HG03520 (cell line): ENCODE results near the gene ABCC5.

Experiments used
- ATAC-seq: cut with Tn5 transposase; IDR thresholded peaks from one replicate; pipeline ENCODE4 v1.9.1; 2021; ENCODE audit warnings: mild to moderate bottlenecking, moderate library complexity; ENCODE audit not compliant: unreplicated experiment

The ABCC5 gene

GRCh38 chr3:183981990-183982644 is 35.6 kb downstream of the ABCC5 start:
- ATAC-seq: no peak

- ATAC-seq: no peak
These were observed 37.3 kb downstream of the ABCC5 start for GRCh38 chr3:183980403-183980802.

DNA sequence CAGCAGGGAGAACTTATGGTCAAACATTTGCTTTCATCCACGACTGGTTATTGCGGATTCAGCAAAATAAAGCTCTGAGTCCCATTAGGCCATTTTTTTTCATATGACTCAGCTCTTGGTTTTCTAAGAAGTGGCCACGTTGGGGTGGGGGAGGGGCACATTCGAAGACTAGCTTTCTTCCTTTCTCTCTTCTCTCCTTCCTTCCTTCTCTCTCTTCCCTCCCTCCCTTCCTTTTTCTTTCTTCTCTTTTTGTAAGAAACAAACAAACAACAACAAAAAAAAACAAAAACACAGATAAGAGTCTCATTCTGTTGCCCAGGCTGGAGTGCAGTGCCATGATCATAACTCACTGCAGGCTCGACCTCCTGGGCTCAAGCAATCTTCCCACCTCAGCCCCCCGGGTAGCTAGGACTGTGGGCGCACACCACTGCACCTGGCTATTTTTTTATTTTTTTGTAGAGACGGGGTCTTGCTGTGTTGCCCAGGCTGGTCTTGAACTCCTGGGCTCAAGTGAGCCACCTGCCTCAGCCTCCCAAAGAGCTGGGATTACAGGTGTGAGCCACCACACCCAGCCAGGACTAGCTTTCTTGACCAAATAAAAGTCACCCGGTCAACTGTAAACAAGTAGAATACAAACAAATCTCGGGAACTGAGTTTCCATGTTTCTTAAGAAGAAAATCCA is 41.6 kb downstream of the ABCC5 start:
- ATAC-seq: no peak

GRCh38 chr3:183968666-183969245 is 48.9 kb downstream of the ABCC5 start:
- ATAC-seq: no peak

DNA sequence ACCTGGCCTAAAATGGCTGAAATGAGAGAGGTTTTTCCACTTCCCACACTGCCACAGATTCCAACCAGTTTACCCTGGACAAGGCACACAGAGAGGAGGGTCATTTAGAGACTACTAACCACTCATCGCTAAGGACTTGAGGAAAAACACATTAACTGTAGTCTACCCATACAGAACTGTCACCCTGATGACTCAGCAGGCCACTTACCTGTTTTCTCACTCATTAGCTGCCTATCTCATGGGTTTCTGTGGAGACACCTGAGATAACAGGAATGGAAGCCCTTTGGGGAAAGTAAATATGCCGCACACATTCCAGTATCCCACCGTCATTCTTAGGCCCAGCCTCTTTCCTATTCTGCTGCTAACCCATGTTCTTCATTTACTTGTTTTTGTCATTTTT is 50.0 kb downstream of the ABCC5 start:
- ATAC-seq: no peak

DNA sequence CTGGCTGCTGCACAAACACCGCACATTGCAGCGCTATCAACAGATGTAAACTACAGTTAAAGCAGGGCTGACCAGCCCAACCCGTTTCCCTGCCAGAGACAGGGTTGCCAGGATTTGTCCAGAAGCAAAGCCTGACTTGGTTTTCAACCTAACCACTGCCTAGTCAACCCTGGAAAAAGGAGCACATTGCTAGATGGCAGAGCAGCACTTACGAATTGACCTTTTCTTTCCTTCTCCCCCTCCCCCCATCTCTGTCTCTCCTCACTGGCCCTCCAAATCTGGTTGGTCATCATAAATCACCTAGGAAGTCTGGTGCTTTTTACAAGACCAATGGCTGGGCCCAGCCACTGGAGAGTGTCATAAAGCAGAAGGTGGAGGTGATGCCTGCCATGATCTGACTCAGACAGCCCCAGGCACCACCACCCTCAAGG is 51.3 kb downstream of the ABCC5 start:
- ATAC-seq: no peak

- no peak for ATAC-seq
These were observed 54.9 kb downstream of the ABCC5 start for GRCh38 chr3:183962807-183963206.

DNA sequence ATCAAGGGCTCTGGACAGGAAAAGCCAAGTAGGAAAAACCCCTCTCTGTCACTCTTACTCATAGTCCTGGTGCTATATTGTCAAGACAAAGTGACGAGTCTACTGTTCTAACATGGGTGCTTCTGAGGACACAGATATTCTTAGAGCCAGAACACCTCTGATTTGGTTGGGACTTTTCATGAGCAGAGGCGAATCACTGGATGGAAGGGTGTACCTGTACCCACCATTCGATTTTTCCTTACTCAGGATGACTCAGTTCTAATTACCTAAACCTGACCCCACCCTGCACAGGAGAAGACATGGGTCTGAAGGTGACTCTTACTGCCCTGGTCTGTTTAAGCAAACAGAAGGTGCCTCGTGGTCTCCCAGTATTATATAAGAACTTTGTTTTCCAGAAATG is 58.5 kb downstream of the ABCC5 start:
- ATAC-seq: no peak

DNA sequence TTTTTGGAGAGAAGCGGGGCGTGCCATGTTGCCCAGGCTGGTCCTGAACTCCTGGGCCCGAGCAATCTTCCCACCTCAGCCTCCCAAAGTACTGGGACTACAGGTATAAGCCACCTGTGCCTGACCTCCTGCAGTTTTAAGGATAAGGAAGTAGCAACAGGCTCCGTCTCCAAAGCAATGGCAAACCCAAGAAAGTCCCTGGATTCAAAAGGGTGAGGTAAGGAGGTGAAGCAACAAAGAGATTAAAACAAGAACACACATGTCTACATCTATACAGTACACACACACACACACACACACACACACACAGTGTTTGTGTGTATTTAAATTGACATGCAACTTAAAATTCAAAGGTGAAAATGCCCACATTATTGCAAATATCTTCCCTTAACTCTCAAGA is 58.9 kb downstream of the ABCC5 start:
- ATAC-seq: no peak

- ATAC-seq: no peak
These were observed 59.5 kb downstream of the ABCC5 start for GRCh38 chr3:183958226-183958625.

GRCh38 chr3:183954875-183955274 is 62.8 kb downstream of the ABCC5 start:
- ATAC-seq: no peak

- no peak for ATAC-seq
These were observed 64.1 kb downstream of the ABCC5 start for GRCh38 chr3:183953471-183954070.

GRCh38 chr3:183951459-183951858 is 66.2 kb downstream of the ABCC5 start:
- ATAC-seq: no peak

DNA sequence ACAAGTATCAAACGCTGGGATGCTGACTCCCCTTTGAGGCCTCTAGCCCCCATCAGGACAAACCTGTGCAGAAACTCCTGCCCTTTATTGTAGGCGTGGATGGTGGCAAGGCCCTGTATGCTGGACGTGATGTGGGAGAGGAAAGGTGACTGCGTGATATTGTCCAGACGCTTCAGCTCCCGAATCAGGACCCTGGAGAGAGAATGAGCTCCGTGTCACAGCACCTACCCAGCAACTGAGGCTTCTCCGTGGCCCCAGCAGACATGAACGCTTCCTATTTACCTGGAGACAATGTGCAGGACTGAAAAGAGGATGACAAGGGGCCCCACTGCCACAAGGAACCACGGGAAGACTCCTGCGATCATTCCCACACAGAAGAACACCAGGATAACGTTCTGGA is 68.0 kb downstream of the ABCC5 start:
- no peak for ATAC-seq

DNA sequence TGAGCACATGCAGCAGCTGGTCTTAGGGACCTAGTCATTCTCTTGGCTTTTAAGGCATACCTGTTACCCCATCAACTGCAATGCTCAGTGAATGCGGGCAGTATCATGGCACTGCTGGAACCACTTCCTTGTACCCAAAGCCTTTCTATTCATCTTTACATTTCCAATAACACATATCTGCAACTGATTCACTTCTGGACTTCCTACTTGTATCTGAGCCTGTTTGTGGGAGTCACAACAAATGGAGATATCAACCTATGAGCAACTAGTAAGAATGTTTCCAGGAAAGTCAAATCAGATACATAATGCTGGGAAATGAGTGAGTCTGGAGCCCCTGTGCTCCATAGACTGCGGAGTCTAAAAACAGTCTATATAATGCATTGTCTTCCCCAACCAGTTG is 71.6 kb downstream of the ABCC5 start:
- ATAC-seq: no peak

- no peak for ATAC-seq
These were observed 72.9 kb downstream of the ABCC5 start for GRCh38 chr3:183944775-183945174.

DNA sequence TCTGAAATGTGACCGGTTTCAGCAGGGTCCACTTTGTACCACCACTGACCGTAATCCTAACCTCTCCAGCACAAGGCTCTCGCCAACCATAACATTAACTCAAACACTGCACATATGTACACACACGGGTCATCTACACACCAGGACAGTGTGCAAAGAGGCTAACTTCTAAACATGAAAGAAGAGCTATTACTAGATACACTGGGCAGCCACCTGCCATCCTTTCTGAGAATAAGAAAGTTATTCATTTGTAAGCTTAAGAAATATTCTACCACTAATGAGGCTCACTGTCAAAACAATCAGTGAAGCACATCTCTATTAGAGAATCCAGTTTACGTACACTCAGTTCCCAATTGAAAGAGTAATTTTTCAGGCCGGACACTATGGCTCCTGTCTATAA is 73.9 kb downstream of the ABCC5 start:
- ATAC-seq: no peak

GRCh38 chr3:183941216-183941615 is 76.5 kb downstream of the ABCC5 start:
- no peak for ATAC-seq

DNA sequence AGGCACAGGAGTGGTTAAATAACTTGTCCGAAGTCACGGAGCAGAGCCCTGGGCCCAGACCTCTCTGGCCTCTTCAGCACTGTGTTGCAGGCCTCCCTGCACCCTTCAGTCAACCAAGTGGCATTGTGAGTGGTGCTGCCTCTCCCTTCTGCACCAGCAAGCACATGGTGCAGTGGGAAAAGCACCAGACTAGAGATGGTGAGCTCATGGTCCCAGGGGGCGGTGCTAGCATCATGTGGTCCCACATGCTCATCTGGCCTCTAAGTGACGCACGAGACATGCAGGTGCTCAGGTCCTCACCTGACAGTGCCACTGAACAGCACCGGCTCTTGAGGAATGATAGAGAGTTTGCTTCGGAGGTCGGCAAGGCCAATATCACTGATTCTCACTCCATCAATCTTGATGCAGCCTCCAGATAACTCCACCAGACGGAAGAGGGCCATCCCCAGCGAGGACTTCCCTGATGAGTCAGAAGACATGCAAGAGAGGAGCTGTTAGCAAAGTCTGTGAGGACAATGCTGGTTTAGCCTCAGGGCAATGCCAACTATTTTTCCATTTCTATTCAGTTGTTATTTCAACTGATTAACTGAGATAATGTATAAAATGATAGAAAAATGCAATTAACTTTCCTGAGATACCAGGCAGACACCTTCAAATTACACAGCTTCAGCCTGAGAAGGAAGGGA is 79.9 kb downstream of the ABCC5 start:
- ATAC-seq: no peak

- no peak for ATAC-seq
These were observed 84.5 kb downstream of the ABCC5 start for GRCh38 chr3:183933160-183933559.

DNA sequence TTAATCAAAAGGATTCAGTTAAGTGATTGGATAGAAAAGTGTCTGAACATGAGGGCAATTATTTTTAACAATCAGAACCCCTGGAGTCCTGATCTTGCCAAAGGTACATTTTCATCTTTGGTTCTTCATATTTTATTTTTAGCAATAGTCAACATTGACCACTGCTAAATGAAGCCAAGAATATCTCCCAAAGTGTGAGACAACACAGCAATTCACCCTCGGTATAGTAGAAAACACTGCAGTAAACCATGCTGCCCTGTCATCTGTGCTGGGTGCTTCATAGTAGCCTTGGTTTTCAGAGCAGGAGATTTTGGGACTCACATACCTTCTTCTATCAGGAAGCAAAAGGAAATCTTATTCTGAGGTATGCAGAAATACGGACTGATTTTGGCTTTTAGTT is 85.8 kb downstream of the ABCC5 start:
- no peak for ATAC-seq
